Measurements from ENCODE around the gene COASY. TPM values are rescaled to one million over a fixed set of nuclear protein-coding genes. Genes with fewer than 3 reads are reported as not detected.
"Not testable (repeated sequence)": the region's sequence is repeated elsewhere in the genome, so short reads cannot be mapped to it uniquely, and the experiment has no call there.

The COASY gene
- polyA plus RNA-seq, 1 donor = 65.6 TPM

DNA sequence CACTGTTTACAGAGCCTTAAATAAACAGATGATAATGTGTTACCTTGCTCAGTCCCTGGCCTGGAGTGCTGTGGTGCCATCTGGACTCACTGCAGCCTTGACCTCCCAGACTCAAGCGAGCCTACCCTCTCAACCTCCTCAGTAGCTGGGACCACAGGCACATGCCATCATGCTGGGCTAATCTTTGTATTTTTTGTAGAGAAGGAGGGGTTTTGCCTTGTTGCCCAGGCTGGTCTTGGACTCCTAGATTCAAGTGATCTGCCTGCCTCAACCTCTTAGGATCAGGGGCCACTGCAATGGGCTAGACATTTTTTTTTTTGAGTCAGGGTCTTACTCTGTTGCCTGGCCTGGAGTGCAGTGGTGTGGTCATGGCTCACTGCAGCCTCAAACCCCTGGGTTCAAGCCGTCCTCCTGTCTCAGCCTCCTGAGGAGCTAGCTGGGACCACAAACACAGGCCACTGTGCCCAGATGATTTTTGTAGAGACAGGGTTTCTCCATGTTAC is 30.9 kb upstream of the COASY start:
- Histone ChIP-seq H3K9me3 (ENCODE audit: control insufficient read depth, low read depth, low read length) (no peaks in the 10 kb centered on the region), H3K27ac (ENCODE audit: low read length) (peak overlapping the region; percentile 90), H3K36me3 (ENCODE audit: control insufficient read depth, insufficient read depth, low read length) (no peaks in the 10 kb centered on the region), H3K4me1 (ENCODE audit: control insufficient read depth, insufficient read depth, low read length) (peaks cover 29% of the 10 kb centered on the region), H3K4me3 (ENCODE audit: low read length) (no peak overlapping the region), H3K27me3 (ENCODE audit: control insufficient read depth, insufficient read depth, low read length) (no peaks in the 10 kb centered on the region)
- peak in 1 of 2 donors; percentile 34 for DNase-seq
- WGBS (ENCODE audit: insufficient coverage, low lambda C conversion rate) = no CpG with 5 or more reads among the region's 2 CpGs

DNA sequence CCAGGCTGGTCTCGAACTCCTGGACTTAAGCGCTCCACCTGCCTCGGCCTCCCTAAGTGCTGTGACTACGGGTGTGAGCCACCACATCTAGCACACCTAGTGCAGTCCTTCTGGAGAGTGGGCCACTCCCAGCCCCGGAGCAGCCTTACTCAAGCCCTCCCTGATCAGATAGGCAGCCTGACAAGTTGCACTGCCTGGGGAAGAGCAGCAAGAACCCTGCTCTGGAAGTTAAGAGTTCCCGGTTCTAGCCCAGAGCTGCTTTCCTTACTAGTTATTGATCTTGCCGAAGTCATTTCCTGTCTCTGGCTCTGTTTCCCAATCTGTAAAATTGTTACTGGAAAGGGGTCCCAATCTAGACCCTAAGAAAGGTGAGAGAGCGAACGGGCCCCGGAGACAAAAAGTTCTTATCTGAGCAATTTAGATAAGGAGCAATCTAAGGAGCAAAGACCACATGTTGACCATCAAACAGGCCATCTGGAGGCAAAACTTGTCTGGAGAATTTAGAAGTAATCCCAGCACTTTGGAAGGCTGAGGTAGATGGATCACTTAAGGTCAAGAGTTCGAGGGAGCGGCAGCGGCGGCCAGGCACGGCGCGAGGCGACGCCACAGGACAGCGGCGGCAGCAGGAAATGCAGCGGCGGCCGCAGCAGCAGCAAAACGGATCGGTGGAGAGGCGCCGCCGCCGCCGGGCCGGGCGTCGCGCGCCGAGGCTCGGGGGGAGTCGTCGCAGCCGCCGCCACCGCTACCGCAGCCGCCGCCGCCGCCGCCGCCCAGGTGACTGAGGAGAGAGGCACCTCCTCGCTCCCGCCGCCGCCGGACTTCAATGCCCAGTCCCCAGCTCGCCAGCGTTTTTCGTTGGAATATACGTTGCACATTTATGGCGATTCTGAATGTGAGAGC is 30.2 kb upstream of the COASY start:
- Histone ChIP-seq H3K27me3 (ENCODE audit: control insufficient read depth, insufficient read depth, low read length) (no peaks in the 10 kb centered on the region), H3K9me3 (ENCODE audit: control insufficient read depth, low read depth, low read length) (no peaks in the 10 kb centered on the region), H3K27ac (ENCODE audit: low read length) (peak overlapping the region; percentile 90), H3K4me3 (ENCODE audit: low read length) (peak overlapping the region; percentile 63), H3K4me1 (ENCODE audit: control insufficient read depth, insufficient read depth, low read length) (peaks cover 29% of the 10 kb centered on the region), H3K36me3 (ENCODE audit: control insufficient read depth, insufficient read depth, low read length) (no peaks in the 10 kb centered on the region)
- DNase-seq = peak; percentile 75 to 88
- no CpG with 5 or more reads among the region's 60 CpGs for WGBS (ENCODE audit: insufficient coverage, low lambda C conversion rate)

DNA sequence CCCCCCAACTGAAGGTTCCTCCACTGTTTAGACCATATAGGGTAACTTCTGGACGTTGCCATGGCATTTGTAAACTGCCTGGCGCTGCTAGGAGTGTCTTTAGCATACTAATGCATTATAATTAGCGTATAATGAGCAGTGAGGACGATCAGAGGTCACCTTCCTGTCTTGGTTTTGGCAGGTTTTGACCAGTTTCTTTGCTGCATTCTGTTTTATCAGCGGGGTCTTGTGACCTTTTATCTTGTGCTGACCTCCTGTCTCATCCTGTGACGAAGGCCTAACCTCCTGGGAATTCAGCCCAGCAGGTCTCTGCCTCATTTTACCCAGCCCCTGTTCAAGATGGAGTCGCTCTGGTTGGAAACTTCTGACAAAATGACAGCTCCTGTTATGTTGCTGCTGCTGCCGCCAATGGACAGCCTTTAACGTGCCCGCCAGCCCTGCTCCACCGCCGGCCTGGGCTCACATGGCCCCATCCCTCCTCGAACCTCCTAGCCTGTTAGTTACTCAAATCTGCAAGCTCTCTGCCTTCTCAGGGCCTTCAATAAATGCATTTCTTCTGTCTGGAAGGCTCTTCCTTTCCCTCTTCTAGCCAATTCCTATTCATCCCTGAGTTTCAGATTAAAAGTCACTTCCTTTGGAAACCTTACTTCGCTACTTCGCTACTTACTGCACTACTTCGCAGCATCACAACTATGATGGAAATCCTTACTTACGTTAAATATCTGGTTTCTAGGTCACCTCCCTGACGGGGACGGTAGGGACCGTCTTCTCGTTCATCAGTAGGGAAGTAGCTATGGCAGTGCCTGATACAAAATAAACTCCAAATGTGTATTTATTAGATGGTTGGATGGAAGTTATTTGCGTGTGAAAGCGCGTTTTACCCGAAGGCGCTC is 26.5 kb upstream of the COASY start:
- no CpG with 5 or more reads among the region's 26 CpGs for WGBS (ENCODE audit: insufficient coverage, low lambda C conversion rate)
- H3K4me1 ChIP-seq (ENCODE audit: control insufficient read depth, insufficient read depth, low read length) = peaks cover 29% of the 10 kb centered on the region
- DNase-seq = no peak
- H3K4me3 ChIP-seq (ENCODE audit: low read length) = peak overlapping the region; percentile 54
- H3K27me3 ChIP-seq (ENCODE audit: control insufficient read depth, insufficient read depth, low read length) = no peaks in the 10 kb centered on the region
- peak overlapping the region; percentile 68 for H3K27ac ChIP-seq (ENCODE audit: low read length)
- H3K9me3 ChIP-seq (ENCODE audit: control insufficient read depth, low read depth, low read length) = no peaks in the 10 kb centered on the region
- H3K36me3 ChIP-seq (ENCODE audit: control insufficient read depth, insufficient read depth, low read length) = peaks cover 14% of the 10 kb centered on the region

DNA sequence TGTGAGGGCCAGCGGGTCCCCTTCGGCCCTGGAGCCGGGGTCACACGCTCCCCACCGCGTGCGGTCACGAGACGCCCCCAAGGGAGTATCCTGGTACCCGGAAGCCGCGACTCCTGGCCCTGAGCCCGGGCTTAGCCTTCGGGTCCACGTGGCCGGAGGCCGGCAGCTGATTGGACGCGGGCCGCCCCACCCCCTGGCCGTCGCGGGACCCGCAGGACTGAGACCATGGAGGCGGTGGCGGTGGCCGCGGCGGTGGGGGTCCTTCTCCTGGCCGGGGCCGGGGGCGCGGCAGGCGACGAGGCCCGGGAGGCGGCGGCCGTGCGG is 25.9 kb upstream of the COASY start, which contains the start of gene NAGLU:
Gene NAGLU (plus strand): TSS at position 194 of the 324 bp plus-strand sequence. CDS start 32 bp downstream, at position 226.
- peaks cover 17% of the 10 kb centered on the region for H3K36me3 ChIP-seq (ENCODE audit: control insufficient read depth, insufficient read depth, low read length)
- H3K4me3 ChIP-seq (ENCODE audit: low read length) = peak within 1 kb of the TSS; percentile 95
- H3K27me3 ChIP-seq (ENCODE audit: control insufficient read depth, insufficient read depth, low read length) = no peaks in the 10 kb centered on the region
- no CpG with 5 or more reads among the region's 40 CpGs for WGBS (ENCODE audit: insufficient coverage, low lambda C conversion rate)
- H3K9me3 ChIP-seq (ENCODE audit: control insufficient read depth, low read depth, low read length) = no peaks in the 10 kb centered on the region
- peak within 1 kb of the TSS; percentile 68 for H3K27ac ChIP-seq (ENCODE audit: low read length)
- peak; percentile 92 to 95 for DNase-seq
- peaks cover 28% of the 10 kb centered on the region for H3K4me1 ChIP-seq (ENCODE audit: control insufficient read depth, insufficient read depth, low read length)

DNA sequence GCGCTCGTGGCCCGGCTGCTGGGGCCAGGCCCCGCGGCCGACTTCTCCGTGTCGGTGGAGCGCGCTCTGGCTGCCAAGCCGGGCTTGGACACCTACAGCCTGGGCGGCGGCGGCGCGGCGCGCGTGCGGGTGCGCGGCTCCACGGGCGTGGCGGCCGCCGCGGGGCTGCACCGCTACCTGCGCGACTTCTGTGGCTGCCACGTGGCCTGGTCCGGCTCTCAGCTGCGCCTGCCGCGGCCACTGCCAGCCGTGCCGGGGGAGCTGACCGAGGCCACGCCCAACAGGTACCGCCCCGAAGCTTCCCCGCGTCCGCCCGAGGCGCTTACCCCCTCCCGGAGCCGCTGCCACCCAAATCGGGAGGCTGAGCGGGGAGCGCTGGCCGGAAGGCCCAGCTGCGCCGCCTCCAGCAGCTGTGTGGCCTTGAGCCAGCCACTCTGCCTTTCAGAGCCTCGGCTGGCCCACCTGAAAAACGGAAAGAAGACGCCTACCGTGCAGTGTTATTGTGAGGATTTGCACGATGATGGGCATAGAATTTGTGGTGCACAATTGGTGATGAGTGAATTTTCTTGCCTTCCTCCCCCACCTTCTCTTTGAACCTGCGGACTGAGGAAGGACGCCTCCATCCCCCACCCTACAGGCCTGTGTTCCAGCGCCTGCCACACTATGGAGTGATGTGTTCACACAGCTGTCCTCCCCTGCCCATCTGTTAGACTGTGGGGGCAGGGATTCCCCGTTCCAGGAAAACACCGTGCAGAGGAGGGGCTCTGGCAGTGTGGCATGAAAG is 25.4 kb upstream of the COASY start:
- Histone ChIP-seq H3K4me1 (ENCODE audit: control insufficient read depth, insufficient read depth, low read length) (peaks cover 27% of the 10 kb centered on the region), H3K9me3 (ENCODE audit: control insufficient read depth, low read depth, low read length) (no peaks in the 10 kb centered on the region), H3K36me3 (ENCODE audit: control insufficient read depth, insufficient read depth, low read length) (peaks cover 19% of the 10 kb centered on the region), H3K27ac (ENCODE audit: low read length) (peak overlapping the region; percentile 66), H3K27me3 (ENCODE audit: control insufficient read depth, insufficient read depth, low read length) (no peaks in the 10 kb centered on the region), H3K4me3 (ENCODE audit: low read length) (peak overlapping the region; percentile 95)
- peak; percentile 64 to 78 for DNase-seq
- no CpG with 5 or more reads among the region's 65 CpGs for WGBS (ENCODE audit: insufficient coverage, low lambda C conversion rate)

DNA sequence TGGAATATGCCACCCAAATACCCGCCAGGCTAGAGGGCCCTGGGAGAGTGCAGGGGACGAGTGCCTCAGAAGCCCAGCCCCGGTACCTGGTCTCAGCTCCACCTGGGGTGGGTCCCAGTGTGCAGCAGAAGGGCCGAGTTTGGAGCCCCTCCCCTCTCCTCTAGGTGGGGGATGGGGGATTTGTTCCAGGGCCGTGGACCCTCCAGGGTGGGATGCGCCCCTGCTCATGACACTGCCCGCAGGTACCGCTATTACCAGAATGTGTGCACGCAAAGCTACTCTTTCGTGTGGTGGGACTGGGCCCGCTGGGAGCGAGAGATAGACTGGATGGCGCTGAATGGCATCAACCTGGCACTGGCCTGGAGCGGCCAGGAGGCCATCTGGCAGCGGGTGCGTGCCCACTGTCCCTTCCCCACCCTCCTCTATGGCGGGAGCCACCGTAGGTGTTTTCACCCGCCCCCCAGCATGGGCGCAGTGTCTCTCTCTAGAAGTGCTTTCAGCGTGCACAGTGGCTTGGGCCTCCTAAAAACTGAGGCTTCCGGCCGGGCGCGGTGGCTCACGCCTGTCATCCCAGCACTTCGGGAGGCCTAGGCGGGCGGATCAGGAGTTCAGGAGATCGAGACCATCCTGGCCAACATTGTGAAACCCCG is 24.7 kb upstream of the COASY start:
- Histone ChIP-seq H3K4me1 (ENCODE audit: control insufficient read depth, insufficient read depth, low read length) (peaks cover 29% of the 10 kb centered on the region), H3K9me3 (ENCODE audit: control insufficient read depth, low read depth, low read length) (no peaks in the 10 kb centered on the region), H3K27me3 (ENCODE audit: control insufficient read depth, insufficient read depth, low read length) (no peaks in the 10 kb centered on the region), H3K36me3 (ENCODE audit: control insufficient read depth, insufficient read depth, low read length) (peaks cover 20% of the 10 kb centered on the region), H3K4me3 (ENCODE audit: low read length) (peak overlapping the region; percentile 95), H3K27ac (ENCODE audit: low read length) (peak overlapping the region; percentile 66)
- WGBS (ENCODE audit: insufficient coverage, low lambda C conversion rate) = no CpG with 5 or more reads among the region's 31 CpGs
- peak in 1 of 2 donors; percentile 28 for DNase-seq

DNA sequence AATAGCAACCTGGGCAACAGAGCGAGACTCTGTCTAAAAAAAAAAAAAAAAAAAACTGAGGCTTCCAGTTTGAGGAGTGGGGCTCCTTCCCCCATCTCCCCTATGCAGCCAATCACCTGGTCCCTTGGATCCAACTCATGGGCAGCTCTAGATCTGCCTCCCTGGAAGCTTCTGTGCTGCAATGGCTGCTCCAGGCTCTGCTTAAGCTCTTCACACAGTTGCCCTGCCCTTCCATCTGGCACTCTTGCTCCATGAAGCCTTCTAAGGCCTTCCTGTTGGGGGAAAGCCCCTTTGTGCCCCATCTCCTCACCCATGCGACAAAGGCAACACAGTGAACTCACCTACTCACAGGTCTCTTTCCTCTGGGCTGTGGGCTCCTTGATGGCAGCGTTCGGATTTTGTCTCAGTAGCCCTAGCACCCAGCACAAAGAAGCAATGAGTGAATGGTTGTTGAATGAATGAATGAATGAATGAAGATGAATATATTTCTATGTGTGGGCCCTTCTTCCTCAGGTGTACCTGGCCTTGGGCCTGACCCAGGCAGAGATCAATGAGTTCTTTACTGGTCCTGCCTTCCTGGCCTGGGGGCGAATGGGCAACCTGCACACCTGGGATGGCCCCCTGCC is 24.0 kb upstream of the COASY start:
- WGBS (ENCODE audit: insufficient coverage, low lambda C conversion rate) = no CpG with 5 or more reads among the region's 5 CpGs
- H3K27me3 ChIP-seq (ENCODE audit: control insufficient read depth, insufficient read depth, low read length) = no peaks in the 10 kb centered on the region
- H3K4me1 ChIP-seq (ENCODE audit: control insufficient read depth, insufficient read depth, low read length) = peaks cover 32% of the 10 kb centered on the region
- no peaks in the 10 kb centered on the region for H3K9me3 ChIP-seq (ENCODE audit: control insufficient read depth, low read depth, low read length)
- H3K27ac ChIP-seq (ENCODE audit: low read length) = no peak overlapping the region
- peaks cover 27% of the 10 kb centered on the region for H3K36me3 ChIP-seq (ENCODE audit: control insufficient read depth, insufficient read depth, low read length)
- no peak for DNase-seq
- H3K4me3 ChIP-seq (ENCODE audit: low read length) = no peak overlapping the region

DNA sequence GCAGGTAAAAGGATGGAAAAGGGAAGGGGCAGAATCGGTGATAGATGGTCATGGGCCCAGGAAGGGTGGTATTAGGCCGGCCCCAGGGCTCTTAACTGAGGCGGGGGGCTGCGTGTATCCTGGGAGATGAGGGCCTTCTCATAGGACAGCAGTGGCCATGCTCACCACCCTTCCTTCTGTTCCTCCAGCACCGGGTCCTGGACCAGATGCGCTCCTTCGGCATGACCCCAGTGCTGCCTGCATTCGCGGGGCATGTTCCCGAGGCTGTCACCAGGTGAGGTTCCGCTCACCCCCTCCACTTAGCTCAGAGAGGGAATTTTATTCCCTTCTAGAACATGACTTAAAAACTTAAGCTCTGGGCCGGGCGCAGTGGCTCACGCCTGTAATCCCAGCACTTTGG is 23.5 kb upstream of the COASY start:
- WGBS (ENCODE audit: insufficient coverage, low lambda C conversion rate) = no CpG with 5 or more reads among the region's 14 CpGs
- Histone ChIP-seq H3K4me3 (ENCODE audit: low read length) (no peak overlapping the region), H3K9me3 (ENCODE audit: control insufficient read depth, low read depth, low read length) (no peaks in the 10 kb centered on the region), H3K27me3 (ENCODE audit: control insufficient read depth, insufficient read depth, low read length) (no peaks in the 10 kb centered on the region), H3K36me3 (ENCODE audit: control insufficient read depth, insufficient read depth, low read length) (peaks cover 32% of the 10 kb centered on the region), H3K27ac (ENCODE audit: low read length) (no peak overlapping the region), H3K4me1 (ENCODE audit: control insufficient read depth, insufficient read depth, low read length) (peaks cover 32% of the 10 kb centered on the region)
- no peak for DNase-seq

DNA sequence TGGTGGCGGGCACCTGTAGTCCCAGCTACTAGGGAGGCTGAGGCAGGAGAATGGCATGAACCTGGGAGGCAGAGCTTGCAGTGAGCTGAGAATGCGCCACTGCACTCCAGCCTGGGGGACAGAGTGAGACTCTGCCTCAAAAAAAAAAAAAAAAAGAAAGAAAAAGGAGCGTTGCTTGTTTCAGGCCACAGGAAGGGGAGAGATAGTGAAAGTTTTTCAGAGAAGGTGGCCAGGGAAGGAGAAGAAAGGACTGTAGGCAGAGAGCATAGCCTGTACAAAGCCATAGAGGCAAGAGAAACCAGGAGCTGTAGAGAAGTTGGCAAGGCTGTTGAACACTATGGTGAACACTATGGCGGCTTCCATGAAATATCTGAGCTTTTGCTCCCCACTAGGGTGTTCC is 21.4 kb upstream of the COASY start:
- DNase-seq; H3K9me3 ChIP-seq (ENCODE audit: control insufficient read depth, low read depth, low read length); H3K27me3 ChIP-seq (ENCODE audit: control insufficient read depth, insufficient read depth, low read length); H3K4me3 ChIP-seq (ENCODE audit: low read length): not testable (repeated sequence)
- Histone ChIP-seq H3K4me1 (ENCODE audit: control insufficient read depth, insufficient read depth, low read length) (peaks cover 26% of the 10 kb centered on the region), H3K27ac (ENCODE audit: low read length) (peak overlapping the region; percentile 81), H3K36me3 (ENCODE audit: control insufficient read depth, insufficient read depth, low read length) (peaks cover 43% of the 10 kb centered on the region)
- WGBS (ENCODE audit: insufficient coverage, low lambda C conversion rate) = no CpG with 5 or more reads among the region's 4 CpGs
